Stimulated activated effector memory CD8-positive, alpha-beta T cell treated with anti-CD3 and anti-CD28 coated beads, Interleukin-12 subunit alpha, Interleukin-12 subunit beta, amount 100 ng/mL, for 72 hours (primary cell): Measurements from ENCODE around the gene TEX55.

Experiments
- ATAC-seq: fragments of 150-1000 bp; cut with Tn5 transposase; 2 replicates; pipeline ENCODE4 v1.10.0; 2021
- DNase-seq, 2 donors: peaks; one replicate each; pipeline ENCODE4 v3.0.0; 2021 to 2022; ENCODE audit warnings: low spot score in 2 of 2
- H3K27ac Mint-ChIP-seq: one replicate; pipeline ENCODE4 v1.8.0; 2022; ENCODE audit warnings: mild to moderate bottlenecking, mixed read lengths
- H3K36me3 Mint-ChIP-seq: one replicate; pipeline ENCODE4 v1.8.0; 2022; ENCODE audit warnings: mild to moderate bottlenecking, mixed read lengths
- H3K4me1 Mint-ChIP-seq: one replicate; pipeline ENCODE4 v1.8.0; 2022; ENCODE audit warnings: mixed read lengths
- H3K4me3 Mint-ChIP-seq: one replicate; pipeline ENCODE4 v1.8.0; 2022; ENCODE audit warnings: mild to moderate bottlenecking, mixed read lengths
- H3K9me3 Mint-ChIP-seq: one replicate; pipeline ENCODE4 v1.8.0; 2022; ENCODE audit warnings: mixed read lengths

TEX55 gene

GRCh38 chr3:119181765-119182164 is 35.8 kb downstream of the TEX55 start:
- no peak for ATAC-seq
- no peak overlapping the region for H3K4me3 Mint-ChIP-seq
- no peak for DNase-seq
- H3K36me3 Mint-ChIP-seq, result no peaks in the 10 kb centered on the region
- H3K9me3 Mint-ChIP-seq, result no peaks in the 10 kb centered on the region
- H3K27ac Mint-ChIP-seq, result no peak overlapping the region
- peaks cover 25% of the 10 kb centered on the region for H3K4me1 Mint-ChIP-seq

- H3K4me1 Mint-ChIP-seq, result peaks cover 25% of the 10 kb centered on the region
- H3K9me3 Mint-ChIP-seq, result no peaks in the 10 kb centered on the region
- H3K27ac Mint-ChIP-seq, result peak overlapping the region; percentile 87
- peak overlapping the region; percentile 45 for H3K4me3 Mint-ChIP-seq
- peak; percentile 58 for ATAC-seq
- no peak for DNase-seq
- no peaks in the 10 kb centered on the region for H3K36me3 Mint-ChIP-seq
Measured at GRCh38 chr3:119184111-119184510, 38.1 kb downstream of the TEX55 start.

GRCh38 chr3:119184796-119185570 is 39.0 kb downstream of the TEX55 start:
- H3K9me3 Mint-ChIP-seq, result no peaks in the 10 kb centered on the region
- peaks cover 25% of the 10 kb centered on the region for H3K4me1 Mint-ChIP-seq
- ATAC-seq (peak; percentile 91), DNase-seq (no peak)
- H3K36me3 Mint-ChIP-seq, result no peaks in the 10 kb centered on the region
- peak overlapping the region; percentile 87 for H3K27ac Mint-ChIP-seq
- peak overlapping the region; percentile 45 for H3K4me3 Mint-ChIP-seq

GRCh38 chr3:119187266-119187665 is 41.3 kb downstream of the TEX55 start:
- Mint-ChIP-seq H3K4me3 (no peak overlapping the region), H3K4me1 (peaks cover 25% of the 10 kb centered on the region), H3K9me3 (no peaks in the 10 kb centered on the region), H3K36me3 (no peaks in the 10 kb centered on the region), H3K27ac (peak overlapping the region; percentile 87)
- ATAC-seq (no peak), DNase-seq (no peak)

DNA sequence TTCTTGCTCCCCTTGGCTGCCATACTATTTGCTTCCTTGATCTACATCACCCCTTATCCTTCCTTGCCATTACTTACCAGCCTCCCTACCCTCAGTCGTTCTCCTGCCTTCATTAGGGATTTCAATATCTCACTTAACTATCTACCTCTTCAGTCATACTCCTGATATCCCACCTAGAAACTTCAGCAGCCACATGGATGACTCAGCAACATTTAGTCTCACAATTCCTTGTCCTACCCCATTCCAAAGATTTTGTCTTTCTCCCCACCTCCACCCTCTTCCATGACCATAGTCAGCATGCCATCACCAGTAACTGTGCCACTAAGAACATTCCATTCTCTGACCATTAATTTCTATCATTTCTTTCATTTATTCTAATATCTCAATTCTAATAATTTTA is 45.8 kb downstream of the TEX55 start:
- no peak for DNase-seq
- Mint-ChIP-seq H3K9me3 (no peaks in the 10 kb centered on the region), H3K4me3 (no peak overlapping the region), H3K27ac (no peak overlapping the region), H3K36me3 (no peaks in the 10 kb centered on the region), H3K4me1 (no peaks in the 10 kb centered on the region)
- ATAC-seq, result no peak

DNA sequence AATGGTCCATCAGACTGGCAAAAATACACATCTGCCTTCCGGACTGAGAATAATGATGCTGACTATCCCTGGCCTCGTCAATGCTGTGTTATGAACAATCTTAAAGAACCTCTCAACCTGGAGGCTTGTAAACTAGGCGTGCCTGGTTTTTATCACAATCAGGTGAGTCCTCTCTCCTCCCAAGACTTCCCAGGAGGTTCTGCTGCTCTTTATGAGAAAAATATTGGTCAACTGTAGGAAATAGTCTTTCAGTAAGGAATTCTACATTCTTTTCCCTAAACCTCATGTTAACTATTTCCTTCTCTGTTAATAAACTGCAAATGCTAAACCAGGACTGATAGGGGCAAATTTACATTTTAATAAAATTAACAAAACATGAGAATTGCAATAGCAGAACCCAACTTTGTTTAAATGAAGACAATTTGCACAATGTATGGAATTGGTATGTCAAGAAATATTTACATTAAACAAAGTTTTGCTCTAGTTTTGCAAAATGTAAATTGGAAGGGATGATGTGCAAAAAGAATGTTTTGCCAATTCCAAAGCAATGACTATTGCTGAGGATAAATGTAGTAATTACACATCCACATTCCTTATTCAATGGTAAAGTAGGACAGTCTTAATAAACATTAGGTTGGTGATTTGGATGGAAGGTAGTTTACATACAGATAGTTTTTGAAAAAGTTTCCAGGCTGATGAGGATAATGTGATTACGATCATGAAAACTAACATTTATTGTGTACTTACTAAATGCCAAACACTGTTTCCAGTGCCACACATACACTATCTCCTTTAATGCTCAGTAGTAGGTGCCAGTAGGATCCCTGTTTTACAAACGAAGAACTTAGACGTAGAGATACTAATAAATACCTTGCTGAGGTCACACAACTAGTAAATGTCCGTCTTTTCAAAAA is 48.5 kb downstream of the TEX55 start:
- Mint-ChIP-seq H3K27ac (no peak overlapping the region), H3K9me3 (no peaks in the 10 kb centered on the region), H3K4me1 (no peaks in the 10 kb centered on the region), H3K4me3 (no peak overlapping the region), H3K36me3 (no peaks in the 10 kb centered on the region)
- DNase-seq (no peak), ATAC-seq (no peak)

GRCh38 chr3:119195151-119195476 is 49.1 kb downstream of the TEX55 start:
- no peak overlapping the region for H3K4me3 Mint-ChIP-seq
- no peak for DNase-seq
- ATAC-seq, result no peak
- no peaks in the 10 kb centered on the region for H3K4me1 Mint-ChIP-seq
- no peaks in the 10 kb centered on the region for H3K36me3 Mint-ChIP-seq
- no peaks in the 10 kb centered on the region for H3K9me3 Mint-ChIP-seq
- no peak overlapping the region for H3K27ac Mint-ChIP-seq

DNA sequence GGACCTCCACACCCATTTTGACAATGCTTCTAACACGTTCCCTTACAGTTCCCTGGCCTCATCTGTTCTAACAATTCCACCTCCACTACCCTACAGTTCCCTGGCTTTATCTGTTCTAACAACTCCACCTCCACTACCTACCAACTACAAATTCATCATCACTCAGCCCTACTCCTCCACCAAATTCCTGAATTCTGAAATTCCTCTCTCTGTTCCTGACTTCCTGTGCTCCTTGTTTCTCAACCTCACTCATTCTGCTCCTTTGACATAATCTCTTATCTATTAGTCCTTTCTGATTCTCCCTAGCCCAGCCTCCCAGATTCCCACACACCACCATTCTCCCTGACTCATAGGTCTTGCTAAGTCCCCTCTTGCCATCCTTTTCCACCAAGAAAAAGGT is 49.9 kb downstream of the TEX55 start:
- H3K36me3 Mint-ChIP-seq, result no peaks in the 10 kb centered on the region
- no peak overlapping the region for H3K27ac Mint-ChIP-seq
- DNase-seq (no peak), ATAC-seq (no peak)
- no peaks in the 10 kb centered on the region for H3K9me3 Mint-ChIP-seq
- H3K4me3 Mint-ChIP-seq, result no peak overlapping the region
- H3K4me1 Mint-ChIP-seq, result no peaks in the 10 kb centered on the region
